NCI-H748 (cell line): Measurements from ENCODE around the gene ID3.

ENCODE experiments used
- DNase-seq: peaks from one replicate; lab custom pipeline; 2025; ENCODE audit not compliant: unreplicated experiment; lab: John Stamatoyannopoulos, UW

Gene ID3

DNA sequence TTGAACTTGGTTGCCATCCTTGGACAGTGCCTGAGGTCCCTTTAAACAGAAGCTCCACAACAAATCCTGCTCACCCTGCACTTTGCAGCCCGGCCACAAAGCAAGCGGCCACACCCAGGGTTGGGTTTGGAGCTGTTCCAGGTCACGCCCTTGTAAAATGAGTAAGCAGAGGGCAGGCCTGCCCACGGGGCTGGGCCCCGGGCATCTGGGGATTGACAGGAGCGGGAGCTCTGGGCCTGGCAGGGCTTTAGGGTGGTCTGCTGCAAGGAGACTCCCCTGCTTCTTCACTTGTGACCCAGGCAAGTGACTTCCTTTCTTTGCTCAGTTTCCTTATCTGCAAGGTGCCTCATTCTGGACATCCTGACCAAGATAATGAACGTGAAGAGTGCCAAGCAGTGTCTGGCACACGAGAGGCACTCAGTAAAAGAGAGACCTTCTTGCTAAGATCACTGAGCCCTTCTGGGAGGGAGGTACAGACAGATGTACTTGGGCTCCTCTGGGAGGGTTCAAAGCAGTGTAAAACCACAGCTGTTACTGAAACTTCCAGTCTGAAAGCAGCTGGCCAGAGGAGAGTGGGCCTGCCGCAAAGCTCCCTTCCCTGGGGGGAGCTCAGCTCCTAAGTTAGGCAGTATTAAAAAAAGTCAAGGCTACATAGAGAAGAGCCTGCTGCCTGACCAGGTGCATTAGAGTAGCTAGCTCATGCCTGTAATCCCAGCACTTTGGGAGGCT lies 30.9 kb downstream of the ID3 start:
- peak; percentile 93 for DNase-seq

DNA sequence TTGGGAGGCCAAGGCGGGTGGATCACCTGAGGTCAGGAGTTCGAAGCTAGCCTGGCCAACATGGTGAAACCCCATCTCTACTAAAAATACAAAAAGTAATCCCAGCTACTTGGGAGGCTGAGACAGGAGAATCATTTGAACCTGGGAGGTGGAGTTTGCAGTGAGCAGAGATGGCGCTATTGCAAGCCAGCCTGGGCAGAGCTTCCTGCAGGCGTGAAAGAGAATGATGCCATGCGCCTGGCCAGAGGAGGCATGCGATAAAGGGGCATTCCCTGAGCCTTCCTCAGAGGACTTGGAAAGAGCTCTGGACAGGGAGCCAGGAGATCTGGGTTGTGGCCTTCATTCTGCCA lies 31.4 kb downstream of the ID3 start:
- no peak for DNase-seq

DNA sequence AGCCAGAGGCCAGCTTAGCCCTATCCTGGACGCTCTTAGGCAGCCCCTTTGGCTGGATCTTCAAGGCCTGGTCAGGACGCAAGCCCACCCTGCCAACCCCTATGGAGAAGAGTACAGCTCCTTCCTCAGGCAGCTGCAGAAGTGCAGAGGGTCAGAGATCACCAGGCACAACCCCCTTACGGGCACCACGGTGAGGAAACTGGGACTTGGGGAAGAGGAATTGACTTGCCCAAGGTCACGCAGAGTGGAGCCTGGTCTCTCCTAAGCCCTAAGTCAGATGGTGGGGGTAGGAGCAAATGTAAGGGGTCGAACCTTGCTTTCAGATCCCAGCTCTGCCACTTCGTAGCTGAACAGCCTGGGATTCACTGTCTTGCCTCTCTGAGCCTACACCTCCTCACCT lies 31.9 kb downstream of the ID3 start:
- DNase-seq: no peak

DNA sequence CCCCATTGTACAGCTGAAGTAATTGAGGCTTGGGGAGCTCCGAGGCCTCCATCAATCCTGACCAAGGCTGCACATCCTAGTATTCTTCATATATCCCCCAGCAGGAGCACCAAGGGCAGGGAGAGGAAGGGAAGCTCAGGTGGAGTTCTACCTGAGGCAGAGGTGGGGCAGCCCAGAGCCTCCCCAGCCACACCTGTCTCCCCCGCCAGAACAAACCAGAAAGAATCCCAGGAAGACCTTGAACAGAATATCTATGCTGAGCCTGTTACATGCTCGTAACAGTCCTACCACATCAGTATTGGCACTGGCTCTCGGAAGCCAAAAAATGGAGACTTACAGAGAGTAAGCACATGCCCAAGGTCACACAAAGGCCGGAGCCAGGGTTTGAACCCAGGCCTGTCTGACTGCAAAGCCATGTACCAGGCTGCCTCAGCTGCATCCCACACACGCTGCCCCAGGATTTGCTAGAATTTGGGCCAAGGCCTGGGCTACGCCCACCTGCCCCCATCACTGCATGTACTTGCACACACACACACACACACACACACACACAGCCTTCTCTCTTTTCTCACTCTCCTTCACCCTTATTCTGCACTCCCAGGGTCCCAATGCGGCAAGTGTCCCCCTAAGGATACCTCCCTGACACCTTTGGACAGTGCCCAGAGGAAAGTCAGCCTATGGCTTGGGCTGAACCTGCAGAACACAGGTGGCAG lies 32.8 kb downstream of the ID3 start:
- DNase-seq: no peak

DNA sequence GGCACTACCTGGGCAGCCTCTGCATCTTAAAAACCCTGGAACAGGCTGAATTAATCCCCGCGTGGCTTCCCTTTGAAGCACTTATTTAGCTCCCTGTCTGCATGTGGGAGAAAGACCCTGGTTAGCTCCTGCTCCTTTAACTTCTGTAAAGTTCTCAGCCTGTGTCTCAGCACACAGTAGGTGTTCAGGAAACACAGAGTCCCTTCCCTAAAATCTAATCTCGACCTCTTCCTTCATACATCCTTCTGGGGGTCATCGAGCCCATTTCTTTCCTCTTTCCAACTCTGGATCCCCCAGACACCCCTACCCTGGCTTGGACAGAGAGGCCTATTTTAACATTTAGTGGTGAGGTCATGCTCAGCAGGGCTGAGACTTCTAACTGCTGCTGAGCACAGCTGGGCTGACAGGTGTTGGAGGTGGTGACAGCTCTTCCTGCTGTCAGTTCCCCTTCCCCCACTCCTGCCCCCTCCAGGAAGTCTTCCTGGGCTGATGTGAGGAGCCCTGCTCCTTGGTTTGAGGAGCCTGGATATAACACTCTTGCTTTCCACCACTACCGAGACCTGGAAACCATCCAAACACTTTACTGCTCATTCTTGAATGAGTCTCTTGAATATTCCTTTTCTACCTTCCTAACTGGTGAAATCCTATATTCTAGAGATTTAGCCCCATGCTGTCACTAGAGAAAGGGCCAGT lies 33.6 kb downstream of the ID3 start:
- peak; percentile 62 for DNase-seq

DNA sequence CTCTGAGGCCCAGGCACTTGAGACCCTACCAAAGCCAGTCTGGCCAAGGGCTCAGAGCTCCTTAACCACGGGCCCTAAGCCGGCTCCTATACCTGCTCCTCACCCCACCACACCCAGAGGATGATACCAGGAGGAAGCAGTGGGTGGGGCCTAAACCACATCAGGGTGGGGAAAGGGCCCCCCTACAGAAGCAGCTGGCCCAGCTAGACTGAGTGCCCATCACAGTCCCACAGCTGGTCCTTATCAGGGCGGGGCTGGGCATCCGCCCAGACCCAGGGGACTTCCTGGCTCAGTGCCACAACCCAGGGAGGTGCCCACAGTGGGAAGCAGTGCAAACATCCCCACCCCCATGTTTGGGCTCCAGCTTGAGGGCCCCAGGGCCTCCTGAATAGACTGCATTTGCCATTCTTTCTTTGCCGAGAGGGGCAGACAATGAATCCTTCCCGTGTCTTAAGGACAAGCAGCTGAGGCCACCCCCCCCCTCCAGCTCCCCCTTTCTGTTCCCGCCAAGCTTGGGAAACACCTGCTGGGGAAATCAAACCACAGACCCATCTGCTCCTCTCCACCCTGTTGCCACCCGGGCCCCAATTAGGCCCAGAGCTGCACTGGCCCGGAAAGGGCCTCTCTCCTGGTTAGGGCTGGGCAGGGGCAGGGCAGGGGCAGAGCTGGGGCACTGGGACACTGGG lies 34.4 kb downstream of the ID3 start:
- DNase-seq: peak; percentile 95

DNA sequence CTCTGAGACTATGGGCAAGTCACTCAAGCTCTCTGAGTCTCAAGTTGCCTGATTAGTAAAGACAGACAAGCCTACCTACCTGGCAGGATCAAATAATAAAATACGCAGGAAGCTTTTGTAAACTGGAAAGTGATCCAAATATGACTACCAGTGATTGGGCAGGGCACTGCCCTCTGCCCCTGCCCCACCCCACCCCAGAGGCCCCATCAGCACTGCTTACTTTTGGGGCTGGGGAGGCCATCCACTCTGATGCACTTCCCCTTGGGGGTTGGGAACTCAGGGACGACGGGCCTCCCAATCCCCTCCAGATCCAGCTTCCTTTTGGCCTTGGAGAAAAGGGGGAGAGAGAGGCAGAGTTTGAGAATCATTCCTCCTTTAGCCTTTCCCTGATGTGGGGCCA lies 35.1 kb downstream of the ID3 start:
- DNase-seq: no peak

DNA sequence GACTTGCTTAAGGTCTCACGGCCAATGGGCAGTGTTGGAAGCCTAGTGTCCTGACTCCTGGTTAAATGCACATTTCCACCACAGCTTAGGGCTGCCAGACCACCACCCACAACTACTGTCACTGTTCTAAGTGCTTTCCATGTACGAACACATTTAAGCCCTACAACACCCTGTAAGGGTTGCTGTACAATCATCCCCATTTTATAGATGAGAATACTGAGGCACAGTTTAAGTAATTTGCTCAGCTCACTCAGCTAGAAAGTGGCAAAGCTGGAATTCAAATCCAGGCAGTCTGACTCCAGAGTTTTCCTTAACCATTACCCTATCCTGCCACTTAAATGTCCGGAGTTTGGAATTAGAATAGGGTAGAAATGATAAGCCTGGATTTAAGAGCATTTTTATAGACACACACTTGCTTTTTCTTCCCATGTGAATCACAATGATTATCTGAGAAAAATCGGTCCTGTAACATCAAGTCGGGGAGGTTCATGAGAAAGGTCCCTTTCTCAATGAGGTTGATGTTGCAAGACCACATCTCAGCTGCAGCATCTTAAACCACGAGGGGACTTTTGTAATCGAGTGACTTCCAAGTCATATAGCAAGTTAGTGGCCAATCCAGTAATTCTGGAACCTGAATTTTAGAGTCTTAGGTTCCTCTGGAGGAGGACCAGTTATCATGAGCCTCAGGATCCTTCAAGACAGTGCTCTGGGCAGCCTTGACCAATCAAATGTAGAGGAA lies 36.9 kb downstream of the ID3 start:
- DNase-seq: no peak

DNA sequence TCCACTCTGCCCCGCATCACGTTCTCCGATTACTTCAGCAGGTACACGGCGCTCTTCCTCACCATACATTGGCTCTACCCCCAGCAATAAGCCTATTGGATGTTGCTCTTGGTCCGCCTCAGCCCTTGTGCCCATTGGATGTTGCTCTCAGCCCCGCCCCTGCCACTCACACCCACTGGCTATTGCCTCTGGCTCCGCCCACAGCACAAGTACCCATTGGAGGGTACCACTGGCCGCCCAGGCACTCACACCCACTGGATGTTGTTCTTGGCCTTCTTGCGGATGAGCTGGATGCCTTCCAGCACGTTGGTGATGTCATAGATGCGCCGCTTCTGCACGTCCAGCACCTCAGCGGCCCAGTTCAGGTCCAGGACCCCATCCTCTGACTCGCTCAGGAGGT lies 37.7 kb downstream of the ID3 start:
- DNase-seq: no peak

DNA sequence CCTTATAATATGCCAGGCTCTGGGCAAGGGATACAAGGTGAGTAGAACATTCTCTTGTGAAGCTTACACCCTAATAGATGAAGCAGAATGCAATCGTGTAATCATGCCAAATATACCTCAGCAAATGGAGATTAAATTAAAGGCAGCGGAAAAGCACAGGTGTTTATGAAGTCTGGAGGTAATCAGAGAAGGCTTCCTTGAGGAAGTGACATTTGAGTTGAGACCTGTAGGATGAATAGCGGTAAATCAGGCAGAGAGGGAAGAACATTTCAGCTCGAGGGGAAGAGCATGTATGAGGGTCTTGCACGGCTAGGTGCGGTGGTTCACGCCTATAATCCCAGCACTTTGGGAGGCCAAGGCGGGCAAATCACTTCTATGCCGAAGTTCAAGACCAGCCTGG lies 41.7 kb downstream of the ID3 start:
- DNase-seq: no peak

DNA sequence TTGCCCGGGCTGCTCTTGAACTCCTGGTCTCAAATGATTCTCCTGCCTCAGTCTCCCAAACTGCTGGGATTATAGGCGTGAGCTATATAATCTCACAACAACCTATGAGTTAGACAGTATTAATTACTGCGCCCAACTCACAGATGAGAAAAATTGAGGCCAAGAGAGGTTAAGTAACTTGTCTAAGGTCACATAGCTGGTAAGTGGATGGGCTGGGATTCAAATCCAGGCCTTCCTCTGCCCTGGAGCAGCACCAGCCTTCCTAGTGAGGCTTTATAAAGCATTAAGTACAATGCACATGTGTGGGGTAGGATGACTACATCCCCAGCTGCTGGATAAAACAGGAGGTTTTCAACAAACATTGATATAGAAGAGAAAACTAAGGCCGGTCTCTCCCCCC lies 43.4 kb downstream of the ID3 start:
- no peak for DNase-seq

DNA sequence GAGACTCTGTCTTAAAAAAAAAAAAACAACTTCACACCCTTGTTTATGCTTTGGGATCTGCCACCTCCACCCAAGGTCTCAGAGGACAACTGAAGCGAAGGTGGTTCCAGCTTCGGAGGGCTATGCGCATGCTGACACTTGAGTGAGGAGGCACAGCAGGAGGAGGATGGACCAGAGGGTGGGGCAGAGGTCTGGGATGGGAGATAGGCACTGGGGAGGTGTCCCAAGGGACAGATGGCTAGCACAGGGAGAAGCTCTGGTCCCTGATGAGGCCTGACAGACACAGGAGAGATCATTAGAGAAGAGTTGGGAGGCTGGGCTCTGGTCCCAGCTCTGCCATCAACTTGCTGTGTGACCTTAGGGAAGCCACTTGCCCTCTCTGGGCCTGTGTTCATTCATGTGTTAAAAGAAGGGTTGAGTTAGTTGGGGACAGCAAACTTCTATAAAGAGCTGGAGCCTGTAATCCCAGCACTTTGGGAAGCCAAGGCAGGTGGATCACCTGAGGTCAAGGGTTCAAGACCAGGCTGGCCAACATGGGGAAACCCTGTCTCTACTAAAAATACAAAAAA lies 45.1 kb downstream of the ID3 start:
- DNase-seq: no peak

DNA sequence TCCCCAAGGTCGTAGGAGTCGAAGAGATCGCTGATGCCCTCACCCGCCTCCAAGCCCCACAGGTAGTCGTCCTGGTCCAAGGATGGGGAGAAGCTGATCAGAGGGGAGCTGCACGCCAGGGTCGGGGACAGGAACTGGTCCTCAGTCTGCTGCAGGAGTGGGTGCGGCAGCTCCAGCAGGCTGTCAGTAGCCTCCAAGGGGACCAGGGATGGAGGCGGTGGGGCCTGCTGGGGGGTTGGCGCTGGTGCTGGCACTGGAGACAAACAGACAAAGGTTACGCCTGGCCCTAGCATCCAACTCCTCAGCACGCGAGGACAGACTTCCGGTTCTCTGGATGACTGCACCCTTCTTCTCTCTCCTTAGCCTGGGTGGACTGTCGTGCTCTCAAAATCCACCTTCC lies 49.4 kb downstream of the ID3 start:
- no peak for DNase-seq
